Measurements from ENCODE around the gene SIDT2. TPM values are rescaled to one million over a fixed set of nuclear protein-coding genes. Genes with fewer than 3 reads are reported as not detected.

Gene SIDT2
- total RNA-seq, 1 experiment from 2014 or later = 37.0 TPM

- CTCF ChIA-PET = interaction anchor here (1.0 kb wide), 1 partner anchor 12 kb away, joined by 4 read pairs; no protein-coding TSS in a partner anchor
- Histone ChIP-seq H2AFZ (ENCODE audit: low read depth, low read length, poor library complexity, severe bottlenecking) (no peak overlapping the region), H3K36me3 (ENCODE audit: control insufficient read depth in 1 of 2, insufficient read depth in 2 of 2, low read length in 2 of 2) (peaks cover 16 to 19% of the 10 kb centered on the region in 2 experiments; a peak in 3 of 4 replicates), H3K4me3 (replicated peaks in 1 of 2; ENCODE audit: low read depth in 1 of 2, low read length in 2 of 2) (no peak overlapping the region), H3K9ac (ENCODE audit: low read length) (no peak overlapping the region), H3K4me2 (ENCODE audit: low read length) (no peak overlapping the region), H4K20me1 (ENCODE audit: insufficient read depth) (no peaks in the 10 kb centered on the region), H3K4me1 (ENCODE audit: control insufficient read depth in 1 of 2, insufficient read depth in 2 of 2, low read length in 2 of 2) (no peaks in the 10 kb centered on the region), H3K9me3 (ENCODE audit: control insufficient read depth in 1 of 2, insufficient read depth in 1 of 2, low read depth in 1 of 2, low read length in 2 of 2) (no peaks in the 10 kb centered on the region), H3K79me2 (ENCODE audit: insufficient read depth, low read length) (no peaks in the 10 kb centered on the region), H3K9me2 (ENCODE audit: insufficient read depth) (no peaks in the 10 kb centered on the region), H3K27me3 (ENCODE audit: insufficient read depth, low read length) (no peaks in the 10 kb centered on the region), H3K27ac (ENCODE audit: low read depth, low read length) (no peak overlapping the region)
- RAD21 ChIA-PET (ENCODE audit: low non-redundant PET in 1 of 2, low total read pairs in 2 of 2, uncharacterized antibody in 2 of 2, unreplicated experiment in 2 of 2) = no interaction called here
- DNase-seq (ENCODE audit: low read depth, low spot score) = no peak
- no TSS peak for BruUV-seq (replicated peaks)
- POLR2A ChIA-PET = no interaction called here
- TF ChIP-seq POLR2AphosphoS5 (IDR thresholded peaks at IDR 0.05; ENCODE audit: low read depth, low read length) (no peak), TCF7L2 (IDR thresholded peaks at IDR 0.05; ENCODE audit: borderline replicate concordance, extremely low read depth, insufficient read depth, insufficient read length) (no peak), CEBPB (IDR thresholded peaks at IDR 0.05; ENCODE audit: low read depth) (no peak), CBX3 (IDR thresholded peaks at IDR 0.05; ENCODE audit: low read depth) (no peak), FOSL1 (IDR thresholded peaks at IDR 0.05; ENCODE audit: low read depth) (no peak)
- intact Hi-C loops (cut with micrococcal nuclease) = no loop called here
- ATAC-seq = no peak
Observed at GRCh38 chr11:117214404-117215110, 36.0 kb downstream of the SIDT2 start.

- Histone ChIP-seq H3K9me3 (ENCODE audit: control insufficient read depth in 1 of 2, insufficient read depth in 1 of 2, low read depth in 1 of 2, low read length in 2 of 2) (no peaks in the 10 kb centered on the region), H3K4me2 (ENCODE audit: low read length) (no peak overlapping the region), H3K36me3 (ENCODE audit: control insufficient read depth in 1 of 2, insufficient read depth in 2 of 2, low read length in 2 of 2) (peaks cover 16 to 19% of the 10 kb centered on the region in 2 experiments; a peak in 3 of 4 replicates), H2AFZ (ENCODE audit: low read depth, low read length, poor library complexity, severe bottlenecking) (no peak overlapping the region), H3K27me3 (ENCODE audit: insufficient read depth, low read length) (no peaks in the 10 kb centered on the region), H4K20me1 (ENCODE audit: insufficient read depth) (no peaks in the 10 kb centered on the region), H3K4me1 (ENCODE audit: control insufficient read depth in 1 of 2, insufficient read depth in 2 of 2, low read length in 2 of 2) (peaks cover 9 to 14% of the 10 kb centered on the region in 2 experiments), H3K9me2 (ENCODE audit: insufficient read depth) (no peaks in the 10 kb centered on the region), H3K79me2 (ENCODE audit: insufficient read depth, low read length) (no peaks in the 10 kb centered on the region), H3K27ac (ENCODE audit: low read depth, low read length) (no peak overlapping the region), H3K4me3 (replicated peaks in 1 of 2; ENCODE audit: low read depth in 1 of 2, low read length in 2 of 2) (no peak overlapping the region), H3K9ac (ENCODE audit: low read length) (no peak overlapping the region)
- POLR2A ChIA-PET = no interaction called here
- CTCF ChIA-PET = no interaction called here
- DNase-seq (ENCODE audit: low read depth, low spot score) (no peak), ATAC-seq (no peak)
- RAD21 ChIA-PET (ENCODE audit: low non-redundant PET in 1 of 2, low total read pairs in 2 of 2, uncharacterized antibody in 2 of 2, unreplicated experiment in 2 of 2) = no interaction called here
- no TSS peak for BruUV-seq (replicated peaks)
- intact Hi-C loops (cut with micrococcal nuclease) = no loop called here
- no peak for TF ChIP-seq RAD21 (IDR thresholded peaks at IDR 0.05; ENCODE audit: low read depth)
- no peak for TF ChIP-seq CBX3 (IDR thresholded peaks at IDR 0.05; ENCODE audit: low read depth)
- no peak for TF ChIP-seq FOSL1 (IDR thresholded peaks at IDR 0.05; ENCODE audit: low read depth)
- TF ChIP-seq ZFX (IDR thresholded peaks at IDR 0.05) = no peak
- no peak for TF ChIP-seq EZH2 (IDR thresholded peaks at IDR 0.05)
- TF ChIP-seq EGR1 (IDR thresholded peaks at IDR 0.05; ENCODE audit: low read depth) = no peak
- TF ChIP-seq REST (IDR thresholded peaks at IDR 0.05; ENCODE audit: low read depth) = no peak
- TF ChIP-seq ZBTB33 (IDR thresholded peaks at IDR 0.05; ENCODE audit: extremely low read depth, insufficient replicate concordance, low read length) = no peak
Observed at GRCh38 chr11:117217141-117218084, 38.9 kb downstream of the SIDT2 start.
